HG03469 (cell line): ENCODE data around the gene LRRC1.
A peak's percentile ranks its signal among the peaks of the same experiment; 100 is the strongest.
"Not testable (repeated sequence)": the region's sequence is repeated elsewhere in the genome, so short reads cannot be mapped to it uniquely, and the experiment has no call there.

Experiments
- ATAC-seq: cut with Tn5 transposase; IDR thresholded peaks from one replicate; pipeline ENCODE4 v1.9.1; 2021; ENCODE audit warnings: mild to moderate bottlenecking, moderate library complexity, moderate number of reproducible peaks; ENCODE audit not compliant: unreplicated experiment

LRRC1 gene

DNA sequence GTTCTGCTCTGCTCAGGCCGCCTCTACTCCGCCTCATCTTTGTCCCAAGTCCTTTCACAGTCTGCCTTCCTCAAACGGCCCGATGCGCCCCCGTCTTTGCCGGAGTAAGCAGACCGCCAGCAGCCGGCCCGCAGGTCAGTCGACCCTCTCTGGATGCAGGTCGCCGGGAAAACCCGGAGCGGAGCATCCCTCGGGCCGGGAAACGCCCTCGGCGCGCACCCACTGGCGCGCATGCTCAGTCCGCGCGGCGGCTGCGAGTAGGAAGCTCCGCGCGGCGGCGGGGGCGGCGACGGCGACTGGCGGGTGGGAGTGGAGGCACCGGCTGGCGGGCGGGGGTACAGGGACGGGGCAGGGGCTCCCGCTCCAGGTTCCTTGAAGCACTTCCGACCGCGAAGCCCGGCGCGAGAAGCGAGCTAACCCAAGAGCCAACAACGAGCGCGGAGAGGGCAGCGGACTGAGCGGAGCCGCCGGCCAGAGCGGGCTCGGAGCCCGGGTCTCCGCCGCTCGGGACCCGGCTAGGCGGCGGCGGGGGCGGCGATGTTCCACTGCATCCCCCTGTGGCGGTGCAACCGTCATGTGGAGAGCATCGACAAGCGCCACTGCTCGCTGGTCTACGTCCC lies at the start of gene LRRC1:
Gene LRRC1, plus strand, starts transcription at position 286 of the 620 bp plus-strand sequence. Its CDS starts 252 bp downstream, at position 538.
- ATAC-seq, result peak; percentile 43

DNA sequence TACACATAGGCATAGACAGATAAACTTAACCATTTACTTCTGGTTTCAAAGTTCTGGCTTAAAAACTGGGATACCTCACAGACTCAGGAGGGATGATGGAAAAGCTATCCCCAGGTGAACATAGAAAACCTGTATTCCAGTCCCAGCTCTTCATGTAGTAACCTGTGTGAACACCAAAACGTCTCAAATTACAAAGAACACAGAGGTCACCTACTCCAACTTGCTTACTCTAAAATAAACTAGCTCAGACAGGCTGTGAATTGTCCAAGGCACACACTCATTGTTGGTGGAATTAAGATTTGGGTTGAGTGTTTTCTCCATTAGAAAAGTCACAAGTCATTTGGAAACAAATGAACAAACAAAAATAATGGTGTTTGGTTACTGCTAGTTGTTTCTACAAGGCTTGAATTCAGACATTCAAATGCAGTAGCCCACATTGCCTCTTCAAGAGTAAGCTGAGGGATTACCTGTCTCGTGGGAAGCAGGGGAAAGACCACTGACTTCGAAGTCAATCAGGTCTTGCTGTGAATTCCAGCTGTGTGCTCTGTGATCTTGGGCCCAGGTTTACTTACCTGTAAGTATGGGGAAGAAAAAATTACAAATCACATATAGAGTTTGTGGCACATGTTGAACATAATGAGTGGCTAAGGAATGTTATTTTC lies 48.2 kb upstream of the LRRC1 start:
- ATAC-seq, result no peak

DNA sequence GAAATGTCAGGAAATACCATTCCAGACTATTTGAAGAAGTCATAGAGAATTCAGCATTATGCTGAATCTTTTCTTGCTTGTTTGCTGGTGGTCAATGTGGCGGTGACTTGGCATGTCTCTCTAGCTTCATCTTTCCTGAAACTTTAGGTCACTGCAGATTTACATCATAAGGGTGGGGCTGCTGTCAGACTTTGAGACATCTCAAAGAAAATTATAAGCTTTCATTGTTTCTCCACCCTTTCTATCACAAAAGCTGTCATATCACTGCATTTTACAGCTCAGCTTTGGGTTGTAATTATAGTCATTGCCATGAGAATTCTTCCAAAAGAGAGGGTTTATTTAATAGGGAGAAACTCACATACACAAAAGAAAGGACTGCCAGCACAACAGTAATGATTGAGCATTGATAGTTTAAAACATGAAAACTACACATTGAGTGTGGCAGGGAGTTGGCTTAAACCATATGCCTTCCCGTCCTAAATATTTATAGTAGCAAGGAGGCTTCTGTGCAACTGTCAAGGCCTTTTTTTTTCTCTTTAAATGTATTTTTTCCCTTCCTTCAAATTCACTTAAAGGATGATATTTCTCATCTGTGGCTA lies 44.7 kb upstream of the LRRC1 start:
- ATAC-seq, result no peak

DNA sequence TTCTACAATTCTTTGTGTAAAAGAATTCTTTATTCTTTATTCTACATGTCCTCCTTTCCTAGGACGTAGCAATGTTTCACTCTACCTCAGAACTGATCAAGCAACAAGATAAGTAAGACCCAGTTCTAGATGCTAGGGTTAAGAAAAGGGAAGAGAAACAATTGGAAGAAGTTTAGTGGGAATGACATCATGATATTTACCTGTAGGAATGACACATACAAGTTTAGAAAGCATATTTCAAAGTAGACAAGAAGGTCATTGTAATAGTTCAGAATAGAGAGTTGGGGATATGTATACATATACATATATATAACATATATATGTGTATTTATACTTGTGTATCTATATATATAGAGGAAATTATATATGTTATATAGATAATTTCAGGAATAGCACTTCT lies 43.4 kb upstream of the LRRC1 start:
- no peak for ATAC-seq

DNA sequence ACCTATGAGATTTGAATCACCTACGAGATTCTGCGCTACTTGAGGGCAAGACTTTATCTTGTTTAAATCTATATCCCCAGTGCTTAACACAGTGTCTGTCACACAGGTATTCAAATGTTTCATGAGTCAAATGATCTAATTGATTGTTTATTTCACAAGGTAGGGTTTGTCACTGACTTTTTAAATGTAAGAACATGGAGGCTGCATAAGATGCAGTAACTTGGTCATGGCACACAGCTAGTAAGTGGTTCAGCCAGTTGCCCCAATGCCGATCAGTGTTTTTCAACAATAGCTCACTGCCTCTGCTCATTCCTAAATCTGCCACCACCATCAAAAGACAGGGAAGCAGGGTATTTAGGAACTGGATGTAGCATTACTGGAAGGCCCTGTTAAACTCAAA lies 42.4 kb upstream of the LRRC1 start:
- no peak for ATAC-seq

DNA sequence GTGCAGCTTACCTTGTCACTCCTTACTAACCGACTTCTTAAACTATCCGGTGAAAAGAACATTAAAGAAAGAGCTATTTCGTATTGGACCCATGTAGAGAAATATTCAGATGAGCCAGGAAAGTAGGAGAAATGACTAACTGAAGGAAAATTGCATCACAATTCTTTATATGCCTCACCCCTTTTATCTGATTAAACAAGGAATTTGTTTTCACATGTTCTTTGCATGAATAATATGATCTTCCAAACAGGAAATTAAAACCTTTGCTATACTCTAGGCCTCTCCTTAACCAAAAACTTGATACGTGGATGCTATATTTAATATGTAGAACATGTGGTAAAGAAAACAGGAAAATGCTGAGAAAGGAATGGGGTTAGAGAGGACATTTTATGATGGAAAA lies 41.9 kb upstream of the LRRC1 start:
- no peak for ATAC-seq

DNA sequence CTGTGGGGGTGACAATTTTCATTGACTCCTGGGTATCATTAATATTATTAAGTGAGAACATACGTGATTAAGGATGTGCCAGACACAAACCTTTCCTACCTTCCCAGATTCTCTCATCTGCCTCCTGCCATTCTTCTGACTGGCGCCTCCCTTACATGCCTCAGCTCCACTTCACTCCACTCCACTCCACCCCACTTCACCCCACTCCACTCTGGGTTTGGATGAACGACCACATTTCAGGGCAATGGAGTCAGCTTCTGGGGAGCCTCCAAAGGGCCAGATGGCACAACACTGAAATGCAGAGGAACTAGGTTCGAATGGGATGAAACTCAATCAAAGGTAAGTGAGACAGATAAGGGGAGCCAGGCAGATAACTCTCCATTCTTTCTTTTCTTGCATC lies 40.5 kb upstream of the LRRC1 start:
- no peak for ATAC-seq

DNA sequence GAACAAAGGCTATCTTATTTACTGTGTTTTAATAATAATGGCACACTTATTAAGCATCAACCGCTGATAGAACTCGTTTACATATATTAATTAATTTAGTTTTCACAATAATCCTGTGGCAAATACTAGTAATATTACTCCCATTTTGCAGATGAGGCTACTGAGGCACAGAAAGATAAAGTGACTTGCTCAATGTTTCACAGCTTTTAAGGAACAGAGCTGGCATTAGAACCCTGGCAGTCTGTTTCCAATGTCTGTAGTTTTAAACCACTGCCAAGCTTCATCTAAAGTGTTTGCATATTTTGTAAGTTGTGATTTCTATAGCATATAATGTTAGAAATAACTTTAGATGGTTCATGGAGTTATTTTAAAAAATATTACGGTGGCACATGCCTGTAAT lies 38.4 kb upstream of the LRRC1 start:
- ATAC-seq, result no peak

DNA sequence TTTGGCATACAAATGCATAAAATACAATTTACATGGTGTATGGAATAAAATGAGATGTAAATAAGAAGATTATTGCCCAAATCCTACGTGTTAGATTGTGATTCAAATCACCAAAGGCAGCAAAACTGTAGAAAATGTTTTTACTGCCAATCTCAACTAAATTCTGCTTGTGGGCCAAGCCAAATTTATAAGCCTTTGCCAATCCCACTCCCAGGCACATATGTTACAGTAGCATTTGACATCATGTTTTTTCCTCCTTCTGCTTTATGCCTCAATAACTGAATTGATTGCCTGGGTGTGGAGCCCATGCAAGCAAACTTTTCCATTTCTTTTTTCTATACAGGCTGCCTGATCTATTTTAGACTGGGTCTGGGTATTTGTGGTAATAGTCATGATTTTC lies 36.3 kb upstream of the LRRC1 start:
- ATAC-seq, result no peak

DNA sequence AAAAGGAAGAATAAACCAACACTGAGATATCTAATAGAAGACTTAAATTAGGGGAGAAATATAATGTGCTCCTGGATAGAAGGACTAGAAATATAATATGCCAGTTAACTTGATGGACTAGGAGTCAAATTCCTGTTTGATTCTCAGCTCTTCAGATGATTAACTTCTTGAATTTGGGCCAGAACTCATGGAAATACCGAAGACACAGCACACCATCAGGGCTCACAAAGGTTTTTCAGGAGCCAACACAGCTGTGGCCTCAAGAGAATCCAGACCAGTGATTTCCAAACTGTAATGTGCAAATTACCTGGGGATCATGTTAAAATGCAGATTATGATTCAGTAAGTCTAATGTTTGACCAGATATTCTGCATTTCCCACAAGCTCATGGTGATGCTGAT lies 33.8 kb upstream of the LRRC1 start:
- no peak for ATAC-seq

DNA sequence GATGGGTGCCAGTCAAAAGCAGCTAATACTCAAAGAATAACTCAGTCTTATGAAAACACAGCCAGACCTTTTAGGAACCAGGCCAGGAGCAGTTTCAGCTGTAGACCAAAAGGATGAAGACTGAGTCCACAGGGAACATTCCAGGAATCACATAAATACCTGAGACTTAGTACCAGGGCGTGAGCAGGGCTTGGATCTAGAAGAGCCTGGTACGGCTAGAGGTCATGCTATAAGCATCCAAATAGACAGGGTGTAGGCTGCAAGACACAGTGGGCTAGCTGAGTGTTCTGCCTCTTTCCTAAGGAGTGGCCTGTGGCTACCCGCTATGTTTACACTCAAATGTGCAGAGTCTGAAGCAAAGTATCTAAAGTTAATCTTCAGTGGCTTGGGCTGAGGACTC lies 29.5 kb upstream of the LRRC1 start:
- ATAC-seq, result no peak

DNA sequence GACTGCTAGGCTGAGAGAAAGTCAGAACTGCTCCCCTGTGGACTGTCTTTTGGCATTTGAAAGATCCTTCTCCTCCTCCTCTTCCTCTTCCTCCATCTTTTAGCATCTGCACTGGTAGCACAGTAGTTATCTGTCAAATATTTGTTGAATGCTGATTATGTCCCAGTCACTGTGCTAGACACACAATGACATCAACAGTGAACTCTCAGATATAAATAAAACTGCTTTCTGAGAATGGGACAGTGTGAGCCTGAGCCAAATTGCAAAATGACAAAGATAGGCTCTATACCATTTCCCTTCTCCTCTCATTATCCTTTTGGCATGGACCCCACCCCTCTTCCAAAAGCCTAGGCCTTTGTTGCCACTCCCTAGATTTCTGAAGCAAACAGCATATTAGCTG lies 27.9 kb upstream of the LRRC1 start:
- ATAC-seq, result no peak

DNA sequence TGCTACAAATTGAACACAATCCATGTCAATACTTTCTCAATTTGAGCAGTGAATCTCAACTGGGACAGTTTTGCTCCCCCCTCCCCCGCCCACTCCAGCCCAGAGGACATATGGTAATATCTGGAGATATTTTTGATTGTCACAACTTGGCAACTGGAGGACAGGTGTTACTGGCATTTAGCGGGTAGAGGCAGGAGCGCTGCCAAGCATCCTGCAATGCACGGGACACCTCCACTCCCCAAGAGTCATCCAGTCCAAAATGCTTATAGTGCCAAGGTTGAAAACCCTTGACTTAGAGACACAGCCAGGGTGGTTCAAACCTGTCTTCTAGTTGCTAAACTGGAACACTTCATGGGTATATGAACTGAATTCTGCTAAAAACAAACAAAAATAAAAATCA lies 26.9 kb upstream of the LRRC1 start:
- ATAC-seq, result no peak

DNA sequence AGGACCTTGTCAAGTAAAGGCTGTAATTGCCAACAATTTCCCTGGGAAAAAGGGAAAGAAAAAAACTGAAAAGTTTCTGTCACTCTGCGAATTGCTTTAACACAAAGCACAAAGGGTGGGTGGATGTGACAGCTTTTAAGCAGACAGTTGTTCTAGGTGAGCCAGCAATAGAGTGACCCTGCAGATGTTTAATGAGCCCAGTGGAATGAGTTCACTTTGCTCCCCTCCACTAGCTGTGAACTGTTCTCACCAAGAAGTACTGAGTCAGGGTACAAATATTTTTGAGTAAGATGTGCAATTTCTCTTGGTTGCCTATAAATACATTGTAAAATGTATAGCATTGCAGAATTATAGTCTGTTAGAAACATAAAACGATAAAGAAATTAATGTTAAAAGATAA lies 26.2 kb upstream of the LRRC1 start:
- ATAC-seq, result no peak

DNA sequence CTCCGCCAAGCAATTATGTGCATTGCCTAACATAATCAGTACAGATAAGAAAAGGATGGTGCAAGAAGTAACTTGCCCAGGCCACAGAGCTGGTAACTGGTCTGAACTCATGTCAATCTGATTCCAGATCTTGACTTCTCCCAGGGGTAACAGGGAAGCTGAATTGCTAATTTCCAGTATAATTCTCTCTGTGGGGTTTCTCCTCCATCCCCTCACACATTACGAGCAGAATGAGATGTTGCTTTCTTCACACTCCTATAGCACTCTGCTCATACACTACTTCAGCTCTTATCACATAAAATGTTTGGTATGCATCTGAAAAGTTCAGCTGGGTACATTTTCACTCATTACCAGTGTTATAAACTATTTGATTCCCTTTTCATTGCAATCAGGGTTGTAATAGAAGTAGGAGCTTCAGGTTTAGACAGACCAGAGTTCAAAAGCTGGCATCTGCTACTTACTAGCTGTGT lies 24.0 kb upstream of the LRRC1 start:
- no peak for ATAC-seq

DNA sequence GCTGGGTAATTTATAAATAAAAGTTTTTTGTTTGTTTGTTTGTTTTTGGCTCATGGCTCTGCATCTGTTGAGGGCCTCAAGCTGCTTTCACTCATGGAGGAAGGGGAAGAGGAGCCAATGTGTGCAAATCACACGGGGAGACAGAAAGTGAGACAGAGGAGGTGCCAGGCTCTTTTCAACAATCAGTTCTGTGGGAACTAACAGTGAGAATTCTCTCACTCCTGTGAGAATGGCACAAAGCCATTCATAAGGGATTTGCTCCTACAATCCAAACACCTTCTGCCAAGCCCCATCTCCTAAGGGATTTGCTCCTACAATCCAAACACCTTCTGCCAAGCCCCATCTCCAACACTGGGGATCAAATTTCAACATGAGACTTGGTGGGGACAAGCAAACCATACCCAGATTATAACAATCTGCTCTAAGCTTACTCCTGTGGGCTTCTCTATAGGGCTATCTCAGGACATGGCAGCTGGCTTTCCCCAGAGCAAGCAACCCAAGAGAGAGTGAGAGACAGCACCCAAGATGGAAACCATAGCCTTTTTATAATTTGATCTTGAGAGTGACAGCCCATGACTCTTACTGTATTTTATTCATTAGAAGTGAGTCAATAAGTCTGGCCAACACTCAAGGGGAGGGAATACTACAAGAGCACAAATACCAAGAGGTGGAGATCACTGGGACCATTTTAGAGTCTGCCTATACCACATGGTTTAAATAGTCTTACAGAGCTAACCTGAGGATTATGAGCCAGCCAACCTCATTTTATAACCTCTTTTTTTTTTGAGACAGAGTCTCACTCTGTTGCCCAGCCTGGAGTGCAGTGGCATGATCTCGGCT lies 22.8 kb upstream of the LRRC1 start:
- no peak for ATAC-seq

DNA sequence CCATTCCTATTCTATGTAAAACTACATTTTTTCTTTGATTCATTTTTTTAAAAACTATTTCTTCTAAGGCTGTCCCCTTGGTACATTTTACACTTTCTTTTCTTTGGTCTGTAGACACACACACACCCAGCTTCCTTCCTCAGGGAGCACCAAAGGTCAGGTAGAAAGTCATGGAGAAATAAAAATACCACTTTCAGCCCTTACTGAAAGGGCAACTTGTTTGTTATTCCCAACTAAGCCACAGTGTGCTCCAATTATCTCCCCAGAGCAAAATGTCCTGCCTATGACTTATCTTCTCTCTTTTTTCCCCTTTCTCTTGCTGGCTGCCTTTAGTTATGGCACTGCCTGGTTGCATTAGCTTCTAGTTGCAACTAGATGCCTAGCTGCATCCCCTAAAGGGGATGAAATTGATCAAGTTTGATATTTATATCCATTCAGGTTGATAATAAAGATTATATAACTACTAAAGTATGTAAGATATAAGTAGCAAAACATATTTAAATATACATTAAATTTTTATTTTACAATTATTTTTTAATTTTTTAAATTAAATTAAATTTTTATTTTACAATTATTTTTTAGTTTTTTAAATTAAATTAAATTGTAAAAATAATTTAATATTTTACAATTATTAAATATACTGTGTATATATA lies 21.6 kb upstream of the LRRC1 start:
- no peak for ATAC-seq

DNA sequence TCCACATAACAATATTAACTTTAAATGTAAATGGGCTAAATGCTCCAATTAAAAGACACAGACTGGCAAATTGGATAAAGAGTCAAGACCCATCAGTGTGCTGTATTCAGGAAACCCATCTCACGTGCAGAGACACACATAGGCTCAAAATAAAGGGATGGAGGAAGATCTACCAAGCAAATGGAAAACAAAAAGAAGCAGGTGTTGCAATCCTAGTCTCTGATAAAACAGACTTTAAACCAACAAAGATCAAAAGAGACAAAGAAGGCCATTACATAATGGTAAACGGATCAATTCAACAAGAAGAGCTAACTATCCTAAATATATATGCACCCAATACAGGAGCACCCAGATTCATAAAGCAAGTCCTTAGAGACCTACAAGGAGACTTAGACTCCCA lies 18.7 kb upstream of the LRRC1 start:
- not testable (repeated sequence) for ATAC-seq

DNA sequence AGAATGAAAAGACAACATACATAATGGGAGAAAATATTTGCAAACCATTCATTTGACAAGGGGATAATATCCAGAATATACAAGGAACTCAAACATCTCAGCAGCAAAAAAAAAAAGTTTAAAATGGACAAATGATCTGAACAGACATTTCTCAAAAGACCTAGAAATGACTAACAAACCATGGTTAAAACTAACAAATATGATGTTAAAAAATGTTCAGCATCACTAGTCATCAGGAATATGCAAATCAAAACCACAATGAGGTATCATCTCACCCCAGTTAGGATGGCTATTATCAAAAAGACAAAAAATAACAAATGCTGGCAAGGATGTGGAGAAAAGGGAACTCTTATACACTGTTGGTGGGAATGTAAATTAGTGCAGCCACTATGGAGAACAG lies 9.8 kb upstream of the LRRC1 start:
- not testable (repeated sequence) for ATAC-seq

DNA sequence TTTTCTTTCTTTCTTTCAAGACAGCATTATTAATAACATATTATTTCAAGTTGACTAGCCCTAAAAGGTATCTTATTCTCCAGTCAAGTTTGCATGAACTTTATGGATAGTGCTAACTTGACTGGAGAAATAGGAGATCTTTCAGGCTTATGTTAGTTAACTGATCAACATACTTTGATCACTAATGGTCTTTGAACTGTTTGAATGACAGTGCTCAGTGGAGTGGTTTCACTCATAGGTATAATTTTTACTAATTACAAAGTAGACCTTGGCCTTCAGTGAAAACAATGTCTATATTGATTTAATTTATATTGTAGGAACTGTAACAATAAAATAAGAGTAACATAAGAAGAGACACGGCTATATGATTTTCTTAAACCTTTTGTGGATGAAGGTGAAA lies 8.0 kb upstream of the LRRC1 start:
- ATAC-seq, result no peak

DNA sequence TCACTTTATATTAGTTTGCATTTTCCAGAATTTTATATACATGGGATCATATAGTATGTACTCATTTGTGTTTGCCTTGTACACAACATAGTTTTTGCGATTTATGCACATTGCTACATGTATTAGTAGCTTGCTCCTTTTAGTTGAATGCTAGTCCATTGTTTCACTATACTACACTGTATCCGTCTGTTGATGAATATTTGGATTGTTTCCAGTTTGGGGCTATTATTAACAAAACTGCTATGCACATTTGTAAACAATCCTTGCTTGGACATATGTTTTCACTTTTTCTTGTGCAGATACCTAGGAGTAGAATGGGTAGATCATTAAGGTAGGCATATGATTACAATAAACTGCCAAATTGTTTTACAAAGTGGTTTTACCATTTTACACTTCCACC lies 3.9 kb upstream of the LRRC1 start:
- no peak for ATAC-seq
